Anterior cingulate cortex (tissue), 58 donors: Measurements from ENCODE around the gene AGL.
"Not testable (repeated sequence)": the region's sequence is repeated elsewhere in the genome, so short reads cannot be mapped to it uniquely, and the experiment has no call there.

Experiments used
- DNase-seq, 58 donors: peaks; one replicate each; lab custom pipeline; 2025; lab: John Stamatoyannopoulos, UW

Gene AGL

DNA sequence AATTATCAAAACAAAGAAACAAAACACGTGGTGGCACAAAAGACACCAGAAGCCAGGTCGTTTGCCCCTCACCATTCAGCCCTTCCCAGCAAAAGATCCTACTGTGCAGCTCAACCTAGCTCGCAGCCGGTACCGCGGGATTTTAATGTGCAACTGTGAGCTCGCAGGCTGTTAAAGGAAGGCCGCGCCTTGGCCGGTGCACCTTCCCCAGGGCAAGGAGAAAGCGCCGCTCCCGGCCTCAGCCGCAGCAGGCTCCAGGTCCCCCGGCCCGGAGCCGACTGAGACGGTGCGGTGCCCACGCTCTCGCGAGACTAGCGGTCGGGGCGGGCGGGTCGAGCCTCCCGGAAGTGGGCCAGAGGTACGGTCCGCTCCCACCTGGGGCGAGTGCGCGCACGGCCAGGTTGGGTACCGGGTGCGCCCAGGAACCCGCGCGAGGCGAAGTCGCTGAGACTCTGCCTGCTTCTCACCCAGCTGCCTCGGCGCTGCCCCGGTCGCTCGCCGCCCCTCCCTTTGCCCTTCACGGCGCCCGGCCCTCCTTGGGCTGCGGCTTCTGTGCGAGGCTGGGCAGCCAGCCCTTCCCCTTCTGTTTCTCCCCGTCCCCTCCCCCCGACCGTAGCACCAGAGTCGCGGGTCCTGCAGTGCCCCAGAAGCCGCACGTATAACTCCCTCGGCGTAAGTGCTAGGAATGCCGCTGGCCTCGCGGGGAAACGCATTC lies at the start of gene AGL:
AGL (plus strand) TSS at position 618 of the 715 bp plus-strand sequence. CDS start 682 bp downstream, outside the sequence.
- DNase-seq = peak in 57 of 58 donors; percentile 26 to 89 (median 73)

DNA sequence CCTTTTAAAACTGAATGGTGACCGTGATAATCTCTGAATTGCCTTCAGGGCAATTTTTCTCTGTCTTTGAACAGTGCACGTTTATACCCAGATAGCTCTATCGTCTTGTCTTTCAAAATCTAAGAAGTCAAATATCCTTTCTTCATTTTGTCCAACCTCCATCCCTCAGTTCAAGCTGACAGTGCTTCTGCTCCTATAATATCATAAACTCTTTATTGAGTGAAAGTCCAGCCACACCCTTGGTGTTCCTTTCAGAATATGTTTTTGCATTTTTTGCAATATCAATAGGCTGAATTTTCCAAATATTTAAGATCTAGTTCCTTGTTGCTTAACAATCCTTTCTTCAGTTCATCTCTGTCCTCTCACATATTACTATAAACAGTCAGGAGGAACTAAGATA lies 48.6 kb upstream of the AGL start:
- no peak for DNase-seq

DNA sequence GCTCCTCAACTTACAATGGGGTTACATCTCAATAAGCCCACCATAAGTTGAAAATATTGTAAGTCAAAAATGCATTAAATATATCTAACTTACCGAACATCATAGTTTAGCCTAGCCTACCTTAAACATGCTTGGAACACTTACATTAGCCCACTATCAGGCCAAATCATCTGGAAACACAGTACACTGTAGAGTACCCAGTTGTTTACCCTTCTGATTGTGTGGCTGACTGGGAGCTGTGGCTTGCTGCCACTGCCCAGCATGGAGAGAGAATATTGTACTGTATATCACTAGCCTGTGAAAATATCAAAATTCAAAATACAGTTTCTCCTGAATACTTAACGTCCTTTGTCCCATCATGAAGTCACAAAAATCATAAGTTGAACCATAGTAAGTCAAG lies 43.3 kb upstream of the AGL start:
- no peak for DNase-seq

DNA sequence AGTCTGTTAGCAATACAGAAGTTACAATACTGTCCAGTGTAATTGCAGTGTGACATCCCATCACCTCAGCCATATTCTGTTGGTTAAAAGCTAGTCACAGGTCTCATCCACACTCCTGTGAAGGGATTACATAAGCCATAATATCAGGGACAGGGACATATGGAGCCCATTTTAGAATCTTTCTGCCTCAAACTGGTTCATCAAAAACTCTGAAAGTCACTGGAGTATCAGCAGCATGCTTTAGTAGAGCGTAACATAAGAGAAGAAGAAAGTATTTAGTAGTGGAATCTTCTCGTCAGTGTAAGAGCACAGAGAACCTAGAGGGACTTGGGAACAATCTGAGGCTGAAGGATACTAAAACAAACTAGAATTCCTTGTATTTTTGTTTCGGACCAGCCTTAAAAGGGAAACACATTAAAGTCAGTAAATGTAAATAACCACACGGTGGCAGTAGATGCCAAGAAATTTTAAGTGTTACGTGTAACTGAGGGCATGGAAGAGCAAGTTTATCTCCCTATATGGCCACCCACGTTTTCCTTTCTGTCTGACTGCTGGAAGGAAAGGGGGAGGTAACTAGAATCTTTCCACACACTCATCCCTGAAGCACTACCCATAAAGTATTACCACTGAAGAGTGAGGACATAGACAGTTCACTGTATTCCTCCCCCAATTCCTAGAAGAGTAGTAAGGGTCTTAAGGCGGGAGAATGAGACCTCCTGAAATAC lies 41.6 kb upstream of the AGL start:
- DNase-seq = peak in 18 of 58 donors; percentile 0 to 51 (median 4)

DNA sequence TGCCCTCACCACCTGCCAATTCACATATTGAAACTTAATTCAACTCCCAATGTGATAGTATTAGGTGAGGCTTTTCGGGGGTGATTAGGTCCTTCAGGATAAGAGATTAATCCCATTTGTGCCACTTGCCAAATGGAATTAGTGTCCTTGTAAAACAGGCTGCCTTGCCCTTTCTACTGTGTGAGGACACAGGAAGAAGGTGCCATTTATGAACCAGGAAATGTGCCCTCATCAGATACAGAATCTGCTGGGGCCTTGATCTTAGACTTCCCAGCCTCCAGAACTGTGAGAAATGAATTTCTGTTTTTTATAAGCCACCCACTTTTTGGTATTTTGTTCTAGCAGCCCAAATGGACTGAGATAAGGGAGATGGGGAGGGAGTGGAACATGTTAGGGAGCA lies 39.1 kb upstream of the AGL start:
- DNase-seq = no peak

DNA sequence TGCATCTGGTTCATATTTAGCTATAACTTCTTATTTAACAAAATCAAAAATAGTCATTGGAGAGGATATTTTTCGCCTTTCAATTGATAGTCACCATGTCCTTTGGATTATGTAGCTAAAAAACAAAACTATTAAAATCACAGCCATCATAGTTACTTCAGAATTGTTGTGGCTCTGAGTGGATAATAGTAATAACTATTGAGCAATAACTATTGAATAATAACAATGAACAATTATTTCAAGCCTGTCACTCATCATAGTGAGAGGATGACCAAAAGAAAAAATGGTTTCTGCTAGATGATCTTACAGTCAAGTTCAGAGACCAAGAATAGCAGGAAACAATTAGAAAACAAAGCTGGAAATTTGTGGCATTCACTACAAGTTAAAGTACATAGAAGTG lies 38.4 kb upstream of the AGL start:
- no peak for DNase-seq

DNA sequence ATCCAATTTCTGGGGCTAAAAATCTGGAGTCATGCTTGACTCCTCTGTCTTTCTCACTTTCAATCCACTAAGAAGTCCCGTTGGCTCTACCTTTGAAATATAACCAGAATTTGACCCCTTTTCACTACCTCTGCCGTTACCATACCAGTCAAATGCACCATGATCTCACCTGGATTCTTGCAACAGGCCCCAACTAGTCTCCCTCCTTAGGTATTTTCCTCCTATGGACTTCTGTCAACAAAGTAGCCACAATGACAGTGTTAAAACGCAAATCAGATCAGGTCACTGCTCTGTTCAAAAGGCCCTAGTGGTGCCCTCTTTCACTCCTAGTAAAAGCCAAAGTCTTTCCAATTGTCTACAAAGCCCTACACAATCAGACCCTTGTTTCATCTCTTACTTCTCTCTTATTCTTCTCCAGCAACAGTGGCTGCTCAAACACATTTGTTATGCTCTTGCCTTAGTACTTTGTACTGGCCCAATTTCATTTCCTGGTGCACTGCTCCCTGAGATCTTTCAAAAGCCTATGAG lies 35.7 kb upstream of the AGL start:
- DNase-seq = no peak

DNA sequence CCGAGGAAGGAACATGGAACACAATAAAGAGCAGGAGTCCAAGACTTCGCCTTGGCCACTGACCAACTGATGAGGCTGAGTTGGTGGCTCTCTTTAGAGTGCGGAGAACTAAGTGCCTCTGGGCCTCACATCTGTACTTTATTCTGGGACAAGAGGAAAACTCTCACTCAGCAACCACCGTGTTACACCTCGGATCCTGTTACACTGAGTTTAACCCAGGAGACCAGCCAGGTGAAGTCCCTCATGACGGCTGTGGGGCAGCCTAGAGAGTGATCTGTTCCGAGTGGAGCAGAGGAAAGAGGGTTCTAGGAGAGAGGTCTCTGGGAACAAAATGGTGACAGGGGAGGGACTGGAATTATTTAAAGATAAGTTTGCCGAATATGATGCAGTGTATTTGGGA lies 33.5 kb upstream of the AGL start:
- DNase-seq = no peak

DNA sequence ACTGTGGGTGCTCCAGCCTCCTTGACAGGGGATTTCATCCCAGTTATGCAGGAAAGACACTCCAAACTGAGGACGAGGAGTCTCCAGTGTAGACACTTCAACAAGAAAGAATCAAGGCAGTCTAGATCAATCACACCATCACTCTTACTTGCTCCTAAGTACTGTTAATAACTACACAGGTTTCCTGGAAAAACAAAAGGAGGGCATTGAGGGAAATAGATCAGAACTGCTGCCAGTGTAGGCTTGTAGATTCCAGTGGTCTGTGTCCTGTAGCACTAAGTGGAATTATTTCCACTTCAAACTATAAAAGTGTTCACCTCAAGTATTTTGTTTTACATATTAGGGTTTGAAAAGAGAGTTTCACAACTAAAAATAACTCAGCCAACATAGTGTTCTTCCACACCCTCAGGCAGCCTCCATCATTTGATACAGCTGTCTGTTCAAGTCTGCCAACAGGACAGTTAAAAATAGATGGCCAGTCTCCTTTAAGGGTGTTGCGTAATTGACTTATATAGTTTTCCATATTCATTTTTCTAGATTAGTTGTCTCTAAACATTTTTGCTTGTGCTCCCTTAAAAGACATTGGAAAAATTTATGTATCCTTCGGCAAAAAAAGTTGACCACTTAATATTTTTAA lies 32.0 kb upstream of the AGL start:
- DNase-seq = no peak

DNA sequence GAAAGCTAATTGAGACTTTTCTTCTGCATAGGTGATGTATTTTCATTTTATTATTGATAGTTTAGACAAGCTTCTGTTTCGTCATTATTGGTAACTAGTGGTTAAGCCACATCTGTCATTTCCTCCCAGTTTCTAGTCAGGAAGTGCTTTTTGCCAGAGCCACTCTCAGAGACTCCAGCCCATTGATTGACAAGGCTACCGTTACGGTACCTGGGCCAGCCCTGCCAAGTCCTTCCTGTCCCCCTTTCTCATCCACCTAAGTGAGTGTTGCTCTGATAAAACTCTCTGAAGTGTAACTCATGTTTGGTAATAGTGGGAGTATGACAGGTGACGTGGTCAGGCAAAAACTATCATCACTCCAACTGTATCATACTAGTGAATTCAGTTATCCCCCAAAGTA lies 29.6 kb upstream of the AGL start:
- no peak for DNase-seq

DNA sequence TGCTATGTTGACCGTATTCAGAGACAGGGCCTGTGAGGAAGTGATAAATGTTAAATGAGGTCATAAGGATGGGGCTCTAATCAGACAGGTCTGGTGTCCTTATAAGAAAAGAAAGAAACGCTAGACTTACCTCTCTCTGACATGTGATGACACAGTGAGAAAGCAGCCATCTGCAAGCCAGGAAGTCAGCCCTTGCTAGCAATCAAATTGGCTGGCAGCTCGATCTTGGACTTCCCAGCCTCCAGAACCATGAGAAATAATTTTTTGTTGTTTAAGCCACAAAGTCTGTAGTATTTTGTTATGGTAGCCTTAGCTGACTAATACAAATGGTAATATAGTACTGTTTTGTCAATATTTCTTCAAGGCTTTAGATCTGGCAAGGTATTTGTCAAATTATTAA lies 25.1 kb upstream of the AGL start:
- no peak for DNase-seq

DNA sequence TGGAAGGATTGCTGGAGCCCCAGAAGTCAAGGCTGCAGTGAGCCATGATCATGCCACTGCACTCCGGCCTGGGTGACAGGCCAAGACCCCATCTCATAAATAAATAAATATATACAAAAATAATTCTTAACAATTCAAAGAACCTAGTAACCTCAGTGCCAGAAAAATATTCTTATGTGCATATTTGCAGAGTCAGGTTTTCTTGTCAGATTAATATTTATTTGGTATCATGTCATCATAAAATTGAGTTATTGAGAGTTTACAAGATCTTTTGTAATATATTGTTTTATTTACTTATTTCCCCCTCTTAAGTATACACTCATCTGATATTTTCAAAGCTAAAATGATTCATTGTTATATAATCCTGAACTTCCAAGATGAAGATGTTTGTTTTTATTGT lies 24.5 kb upstream of the AGL start:
- no peak for DNase-seq

DNA sequence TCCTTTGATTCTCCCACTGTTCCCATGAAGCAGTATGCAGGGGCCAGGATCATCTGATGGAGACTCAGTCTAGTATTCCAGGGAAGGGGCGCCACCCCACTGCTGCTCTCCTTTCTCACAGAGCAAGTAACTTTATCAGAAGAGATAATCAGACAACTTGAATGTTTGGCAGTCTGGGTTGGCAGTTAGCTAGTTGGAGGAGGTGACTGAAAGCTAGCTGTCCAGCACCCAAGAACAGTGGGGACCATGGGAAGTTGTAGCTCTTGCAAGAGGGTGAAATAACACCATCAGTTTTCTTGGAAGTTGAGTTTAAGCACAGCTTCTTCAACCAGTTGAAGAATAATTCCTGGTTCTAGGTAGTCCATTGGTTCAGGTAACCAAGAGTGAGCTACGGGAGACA lies 22.2 kb upstream of the AGL start:
- no peak for DNase-seq

DNA sequence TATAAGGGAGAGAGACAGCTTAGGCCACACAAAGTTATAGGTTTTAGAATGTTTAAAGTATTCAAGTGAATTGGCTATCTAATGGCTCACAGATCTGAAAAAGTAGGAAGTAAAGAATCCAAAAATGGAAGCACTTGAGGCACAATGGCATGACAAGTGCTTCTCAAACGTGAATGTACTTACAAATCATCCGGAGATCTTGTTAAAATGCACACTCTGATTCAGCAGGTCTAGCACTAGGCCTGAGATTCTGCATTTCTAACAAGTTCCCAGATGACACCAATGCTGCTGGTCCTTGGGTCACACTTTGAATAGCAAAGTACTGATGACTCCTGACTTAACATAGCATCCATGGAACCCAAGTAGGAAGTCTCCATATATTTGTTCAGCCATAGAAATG lies 20.9 kb upstream of the AGL start:
- DNase-seq = no peak

DNA sequence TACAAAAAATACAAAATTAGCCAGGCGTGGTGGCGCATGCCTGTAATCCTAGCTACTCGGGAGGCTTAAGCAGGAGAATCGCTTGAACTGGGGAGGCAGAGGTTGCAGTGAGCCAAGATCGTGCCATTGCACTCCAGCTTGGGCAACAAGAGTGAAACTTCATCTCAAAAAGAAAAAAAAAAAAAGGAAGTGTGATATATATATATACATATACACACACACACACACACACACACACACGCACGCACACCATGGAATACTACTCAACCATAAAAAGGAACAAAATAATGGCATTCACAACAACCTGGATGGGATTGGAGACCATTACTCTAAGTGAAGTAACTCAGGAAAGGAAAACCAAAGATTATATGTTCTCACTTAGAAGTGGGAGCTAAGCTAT lies 16.2 kb upstream of the AGL start:
- DNase-seq = not testable (repeated sequence)

DNA sequence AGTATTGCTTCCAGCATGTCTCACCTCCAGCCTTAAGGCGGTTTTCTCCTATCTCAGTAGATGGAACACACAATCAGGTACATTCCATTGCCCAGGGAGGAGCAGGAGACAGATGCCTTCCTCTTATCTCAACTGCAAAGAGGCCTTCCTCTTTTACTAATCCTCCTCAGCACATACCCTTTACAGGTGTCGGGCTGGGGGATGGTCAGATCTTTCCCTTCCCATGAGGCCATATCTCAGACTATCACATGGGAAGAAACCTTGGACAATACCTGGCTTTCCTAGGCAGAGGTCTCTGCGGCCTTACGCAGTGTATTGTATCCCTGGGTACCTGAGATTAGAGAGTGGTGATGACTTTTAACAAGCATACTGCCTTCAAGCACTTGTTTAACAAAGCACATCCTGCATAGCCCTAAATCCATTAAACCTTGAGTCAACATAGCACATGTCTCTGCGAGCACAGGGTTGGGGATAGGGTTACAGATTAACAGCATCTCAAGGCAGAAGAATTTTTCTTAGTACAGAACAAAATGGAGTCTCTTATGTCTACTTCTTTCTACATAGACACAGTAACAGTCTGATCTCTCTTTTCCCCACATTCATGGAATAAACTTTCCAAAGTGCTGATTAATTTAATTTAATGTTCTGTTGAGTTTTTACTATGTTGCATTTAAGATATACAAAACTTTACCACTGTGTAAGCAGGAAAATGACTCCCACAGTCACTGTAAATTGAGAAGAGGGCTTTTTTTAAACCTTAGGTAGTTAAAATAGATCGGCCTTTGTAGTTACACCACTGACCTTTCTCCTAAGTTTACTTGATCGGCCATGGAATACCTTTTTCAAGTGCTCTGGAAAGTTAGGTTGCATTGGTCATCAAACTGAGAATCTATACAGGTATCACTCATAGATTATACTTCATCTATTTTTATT lies 13.7 kb upstream of the AGL start:
- DNase-seq = not testable (repeated sequence)

DNA sequence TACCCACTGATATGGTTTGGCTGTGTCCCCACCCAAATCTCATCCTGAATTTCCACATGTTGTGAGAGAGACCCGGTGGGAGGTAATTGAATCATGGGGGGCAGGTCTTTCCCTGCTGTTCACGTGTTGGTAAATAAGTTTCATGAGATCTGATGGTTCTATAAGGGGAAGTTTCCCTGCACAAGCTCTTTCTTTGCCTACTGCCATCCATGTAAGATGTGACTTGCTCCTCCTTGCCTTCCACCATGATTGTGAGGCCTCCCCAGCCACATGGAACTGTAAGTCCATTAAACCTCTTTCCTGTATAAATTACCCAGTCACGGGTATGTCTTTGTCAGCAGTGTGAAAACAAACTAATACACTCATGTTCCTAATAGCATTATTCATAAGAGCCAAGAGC lies 9.8 kb upstream of the AGL start:
- not testable (repeated sequence) for DNase-seq

DNA sequence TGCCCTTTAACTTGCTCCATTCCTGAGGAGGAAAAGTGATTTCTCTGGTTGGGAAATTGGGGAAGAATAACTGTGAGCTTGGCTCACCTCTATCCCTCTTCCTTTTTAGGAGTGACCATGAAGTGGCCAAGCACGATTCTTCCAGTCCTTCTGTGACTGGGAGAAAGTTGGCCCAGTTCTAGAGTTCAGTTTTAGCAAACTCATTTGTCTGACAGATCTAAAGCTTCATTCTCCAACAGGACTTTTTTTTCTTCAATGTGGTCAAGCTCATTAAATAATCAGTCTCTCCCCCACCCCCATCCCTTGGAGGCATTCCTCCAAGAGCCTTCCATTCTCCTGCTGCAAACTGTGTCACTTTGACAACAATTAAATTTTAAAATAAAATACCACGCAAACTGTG lies 6.4 kb upstream of the AGL start:
- DNase-seq = peak in 20 of 58 donors; percentile 1 to 55 (median 14)

DNA sequence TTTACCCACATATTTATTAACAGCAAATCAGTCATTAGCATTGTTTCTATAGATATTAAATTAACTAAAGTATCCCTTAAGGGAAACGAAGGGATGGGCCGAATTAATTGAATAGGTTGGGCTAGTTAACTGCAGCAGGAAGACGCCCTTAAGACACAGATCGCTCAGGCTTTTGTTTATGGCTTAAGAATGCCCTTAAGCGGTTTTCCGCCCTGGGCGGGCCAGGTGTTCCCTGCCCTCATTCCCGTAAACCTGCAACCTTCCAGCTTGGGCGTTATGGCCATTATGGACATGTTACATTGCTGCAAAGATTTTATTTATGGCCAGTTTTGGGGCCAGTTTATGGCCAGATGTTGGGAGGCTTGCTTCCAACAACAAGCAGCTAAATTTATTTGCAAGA lies 5.0 kb upstream of the AGL start:
- not testable (repeated sequence) for DNase-seq

DNA sequence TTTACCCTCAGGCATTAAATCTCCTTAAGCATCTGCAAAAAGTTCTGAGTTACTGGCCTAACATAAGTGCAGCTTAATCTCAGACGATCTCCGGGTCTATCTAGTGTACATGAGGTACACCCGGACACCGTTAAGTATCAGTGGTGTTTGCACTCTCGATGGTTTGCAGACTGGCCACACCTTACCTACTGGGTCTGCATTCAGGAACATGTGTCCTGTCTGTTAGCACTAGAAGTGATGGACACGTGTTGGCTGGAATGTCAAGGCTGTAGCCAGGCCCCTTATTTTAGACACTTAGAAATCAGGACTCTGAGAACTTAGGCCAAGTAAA lies 783 bp upstream of the AGL start:
- DNase-seq = peak in 5 of 58 donors; percentile 9 to 46 (median 32)
